MM.1S (cell line): ENCODE results near the gene CSGALNACT2.

Source experiments
- CTCF ChIP-seq: fragments of 300-600 bp; sonication (generic); IDR thresholded peaks from 2 replicates; pipeline ENCODE4 v1.5.1; 2016; ENCODE audit warnings: antibody characterized with exemption, low read length, mixed read lengths
- EZH2 ChIP-seq: fragments of 300-600 bp; sonication (generic); optimal IDR thresholded peaks from 2 replicates; pipeline ENCODE3; 2017; ENCODE audit warnings: low read depth, mild to moderate bottlenecking, antibody characterized with exemption, low read length, mixed read lengths

- TF ChIP-seq CTCF (no peak), EZH2 (no peak)
These were observed 56.6 kb downstream of the CSGALNACT2 start for GRCh38 chr10:43194859-43195258.
